Measurements from ENCODE around the gene TUBB4A. TPM values are rescaled to one million over a fixed set of nuclear protein-coding genes. Genes with fewer than 3 reads are reported as not detected.
A peak's percentile ranks its signal among the peaks of the same experiment; 100 is the strongest.
"Not testable (repeated sequence)": the region's sequence is repeated elsewhere in the genome, so short reads cannot be mapped to it uniquely, and the experiment has no call there.

The TUBB4A gene
- total RNA-seq, 1 experiment from 2014 or later = not detected

DNA sequence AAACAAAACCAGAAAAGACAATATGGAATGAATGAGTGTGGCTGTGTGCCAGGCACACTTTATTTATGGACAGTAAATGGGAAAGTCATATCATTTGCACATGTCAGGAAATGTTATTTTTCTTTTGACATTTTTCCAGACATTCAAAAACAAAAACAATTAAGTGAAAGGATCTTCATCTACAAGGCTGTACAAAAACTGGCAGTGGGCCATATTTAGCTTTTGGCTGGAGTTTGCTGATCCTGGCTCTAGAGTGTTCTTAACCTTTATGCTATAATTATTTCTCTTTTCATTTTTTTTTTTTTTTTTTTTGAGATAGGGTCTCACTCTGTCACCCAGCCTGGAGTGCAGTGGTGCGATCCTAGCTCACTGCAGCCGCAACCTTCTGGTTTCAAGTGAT is 22.2 kb upstream of the TUBB4A start:
- no peak for DNase-seq (ENCODE audit: low read depth)

GRCh38 chr19:6522712-6523111 is 20.6 kb upstream of the TUBB4A start:
- DNase-seq (ENCODE audit: low read depth) = no peak

DNA sequence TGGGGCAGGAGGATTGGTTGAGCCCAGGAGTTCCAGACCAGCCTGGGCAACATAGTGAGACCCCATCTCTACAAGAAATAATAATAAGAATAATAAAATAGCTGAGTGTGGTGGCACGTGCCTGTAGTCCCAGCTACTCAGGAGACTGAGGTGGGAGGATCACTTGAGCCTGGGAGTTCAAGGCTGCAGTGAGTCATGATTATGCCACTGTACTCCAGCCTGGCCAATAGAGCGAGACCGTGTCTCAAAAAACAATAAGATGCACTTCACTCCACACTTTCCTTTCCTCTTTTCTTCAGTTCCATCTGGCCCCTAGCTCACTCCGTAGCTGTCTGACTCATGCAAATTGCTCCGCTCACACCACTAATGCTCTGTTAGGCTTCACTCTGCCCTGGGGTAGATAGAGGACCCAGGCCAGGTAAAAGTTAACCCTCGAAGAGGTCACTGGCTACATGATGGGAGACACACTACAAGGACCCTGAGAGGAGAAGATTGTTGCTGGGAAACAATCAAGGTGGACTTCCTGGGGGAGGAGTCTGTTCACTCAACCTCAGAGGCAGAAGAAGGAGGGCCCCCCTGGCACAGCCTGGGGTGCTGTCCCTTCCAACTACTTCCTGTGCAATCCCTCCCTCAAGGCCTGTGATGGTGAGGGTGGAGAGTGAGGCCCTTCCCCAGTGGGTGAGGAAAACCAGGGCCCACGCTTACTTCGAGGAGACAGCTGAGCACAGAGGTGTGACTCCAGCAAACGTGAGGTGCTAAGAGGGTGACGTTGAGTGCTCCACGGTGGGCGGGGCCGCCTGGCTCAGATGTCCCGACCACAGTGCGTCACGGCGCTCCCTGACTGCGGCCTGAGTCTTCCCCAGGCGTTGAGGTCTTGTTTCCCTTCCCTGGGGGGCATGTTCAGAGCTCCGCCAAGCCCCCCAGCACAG is 19.9 kb upstream of the TUBB4A start:
- DNase-seq (ENCODE audit: low read depth) = no peak

DNA sequence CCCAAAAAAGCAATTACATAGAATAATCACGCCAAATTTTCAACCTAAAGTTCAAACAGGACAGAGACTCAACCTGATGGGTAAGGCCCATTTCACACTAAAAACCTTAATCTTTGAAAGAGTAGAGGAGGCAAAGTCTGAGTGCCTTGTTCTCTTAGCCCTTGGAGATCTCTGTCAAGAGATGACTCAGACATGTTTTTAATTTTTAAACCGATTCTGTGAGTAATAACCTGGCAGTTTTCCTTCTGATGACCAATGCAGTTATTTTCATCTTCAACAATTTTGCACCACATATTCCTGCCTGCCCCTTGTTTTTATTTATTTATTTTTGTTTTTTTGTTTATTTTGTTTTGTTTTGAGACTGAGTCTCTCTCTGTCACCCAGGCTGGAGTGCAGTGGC is 17.2 kb upstream of the TUBB4A start:
- DNase-seq (ENCODE audit: low read depth) = peak; percentile 61

GRCh38 chr19:6518145-6518911 is 16.2 kb upstream of the TUBB4A start:
- no peak for DNase-seq (ENCODE audit: low read depth)

DNA sequence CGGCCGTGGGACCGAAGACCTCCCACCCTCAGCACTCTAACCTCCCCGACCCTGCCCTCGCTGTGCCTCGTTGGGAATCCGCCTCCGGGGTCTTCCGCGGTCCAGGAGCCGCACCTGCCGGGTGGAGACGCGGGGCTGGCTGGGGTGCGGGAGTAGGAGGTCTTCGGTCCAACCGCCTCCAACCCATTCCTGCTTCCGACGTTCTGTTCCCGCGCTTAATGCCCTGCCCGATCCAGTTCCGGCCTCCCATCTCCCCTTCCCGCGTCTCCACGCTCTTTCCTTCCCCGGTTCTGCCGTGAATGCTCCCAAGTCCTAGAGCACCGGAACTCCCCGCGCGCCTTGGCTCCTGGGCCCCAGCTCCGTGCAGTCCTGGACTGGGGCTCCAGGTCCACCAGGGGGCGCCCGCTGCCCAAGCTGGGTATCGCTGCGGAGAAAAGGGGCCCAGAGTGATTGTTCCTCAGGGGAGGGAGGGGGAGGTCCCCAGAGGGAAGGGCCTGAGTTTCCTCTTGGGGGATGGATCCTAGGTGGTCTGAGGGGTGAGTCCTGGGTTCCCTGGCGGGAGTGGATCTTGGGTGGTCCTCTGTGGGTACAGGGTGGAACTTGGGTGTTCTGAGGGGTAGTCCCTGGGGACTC is 14.7 kb upstream of the TUBB4A start:
- DNase-seq (ENCODE audit: low read depth) = peak; percentile 76

- DNase-seq (ENCODE audit: low read depth) = peak; percentile 91
Measured at GRCh38 chr19:6516018-6516658, 14.0 kb upstream of the TUBB4A start.

- no peak for DNase-seq (ENCODE audit: low read depth)
Measured at GRCh38 chr19:6514926-6515544, 12.9 kb upstream of the TUBB4A start.

DNA sequence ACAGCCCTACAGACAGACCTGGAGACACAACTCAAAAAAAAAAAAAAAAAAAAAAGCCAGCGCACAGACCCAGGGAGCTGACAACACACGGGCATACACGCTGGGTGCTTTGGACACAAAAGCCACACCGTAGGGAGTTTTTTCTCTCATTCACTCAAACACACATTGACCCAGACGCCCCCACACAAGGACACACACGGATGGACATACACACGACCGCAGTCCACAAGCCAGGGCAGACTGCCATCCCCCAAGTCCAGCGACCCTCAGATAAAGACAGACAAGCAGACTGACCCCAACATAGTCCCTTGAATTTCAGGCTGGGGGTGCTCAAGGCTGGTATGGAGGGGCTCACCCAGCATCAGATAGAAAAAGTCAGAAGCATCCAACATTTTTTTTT is 12.0 kb upstream of the TUBB4A start:
- no peak for DNase-seq (ENCODE audit: low read depth)

GRCh38 chr19:6510618-6511017 is 8.5 kb upstream of the TUBB4A start:
- DNase-seq (ENCODE audit: low read depth) = no peak

DNA sequence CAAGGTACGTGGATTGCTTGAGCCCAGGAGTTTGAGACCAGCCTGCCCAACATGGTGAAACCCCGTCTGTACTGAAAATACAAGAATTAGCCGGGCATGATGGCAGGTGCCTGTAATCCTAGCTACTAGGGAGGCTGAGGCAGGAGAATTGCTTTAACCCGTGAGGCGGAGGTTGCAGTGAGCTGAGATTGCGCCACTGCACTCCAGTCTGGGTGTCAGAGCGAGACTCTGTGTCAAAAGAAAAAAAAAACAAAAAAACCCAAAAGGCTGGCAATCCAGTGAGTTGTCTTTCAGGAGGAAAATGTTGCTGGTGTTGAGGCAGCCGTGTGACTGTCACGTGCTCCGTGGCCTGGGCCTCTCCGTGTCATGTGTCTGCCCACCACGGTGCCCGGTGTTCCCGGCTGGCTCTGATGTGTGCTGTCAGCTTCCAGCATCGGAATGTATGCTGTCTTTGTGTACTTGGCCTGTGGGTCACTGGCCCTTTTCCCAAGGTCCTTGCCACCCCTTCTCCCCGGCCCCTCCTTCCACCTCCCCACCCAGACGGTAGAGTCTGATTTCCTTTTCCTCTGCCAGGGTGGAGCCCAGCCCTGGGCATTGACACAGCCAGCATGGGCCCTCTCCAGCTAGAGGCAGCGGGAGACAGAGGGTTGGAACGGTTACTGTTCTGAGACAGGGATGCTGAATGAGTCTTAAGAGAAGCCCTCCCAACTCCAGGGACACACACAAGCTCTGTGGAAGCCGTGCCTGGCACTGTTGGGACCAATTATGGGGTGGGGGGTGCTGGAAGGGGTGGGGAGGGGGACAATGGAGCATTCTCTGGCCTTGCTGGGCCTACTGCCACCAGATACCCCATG is 7.2 kb upstream of the TUBB4A start:
- no peak for DNase-seq (ENCODE audit: low read depth)

- not testable (repeated sequence) for DNase-seq (ENCODE audit: low read depth)
Measured at GRCh38 chr19:6508028-6508771, 6.1 kb upstream of the TUBB4A start.

GRCh38 chr19:6503407-6504201 is 1.5 kb upstream of the TUBB4A start:
- DNase-seq (ENCODE audit: low read depth) = no peak

- DNase-seq (ENCODE audit: low read depth) = no peak
Measured at GRCh38 chr19:6500837-6501739, 1.0 kb downstream of the TUBB4A start.

GRCh38 chr19:6499052-6499790 is 2.9 kb downstream of the TUBB4A start:
- DNase-seq (ENCODE audit: low read depth) = no peak

- no peak for DNase-seq (ENCODE audit: low read depth)
Measured at GRCh38 chr19:6498294-6499036, 3.6 kb downstream of the TUBB4A start.
